AG10803 (cell line): ENCODE data around the gene SLC1A4.
"Not testable (repeated sequence)": the region's sequence is repeated elsewhere in the genome, so short reads cannot be mapped to it uniquely, and the experiment has no call there.

Experiments used
- DNase-seq: peaks from one replicate; pipeline ENCODE4 v3.0.0; 2010; ENCODE audit warnings: low read depth
- H3K4me3 ChIP-seq: 2 replicates; pipeline ENCODE4 v1.5.1; 2011; ENCODE audit warnings: mild to moderate bottlenecking, low read length, control low read depth
- TF ChIP-seq, protein P1 (sequence below): conservative IDR thresholded peaks from 2 replicates; pipeline ENCODE4 v1.5.1; 2011; ENCODE audit warnings: mild to moderate bottlenecking, low read length, control low read depth, inconsistent platforms

Gene SLC1A4

DNA sequence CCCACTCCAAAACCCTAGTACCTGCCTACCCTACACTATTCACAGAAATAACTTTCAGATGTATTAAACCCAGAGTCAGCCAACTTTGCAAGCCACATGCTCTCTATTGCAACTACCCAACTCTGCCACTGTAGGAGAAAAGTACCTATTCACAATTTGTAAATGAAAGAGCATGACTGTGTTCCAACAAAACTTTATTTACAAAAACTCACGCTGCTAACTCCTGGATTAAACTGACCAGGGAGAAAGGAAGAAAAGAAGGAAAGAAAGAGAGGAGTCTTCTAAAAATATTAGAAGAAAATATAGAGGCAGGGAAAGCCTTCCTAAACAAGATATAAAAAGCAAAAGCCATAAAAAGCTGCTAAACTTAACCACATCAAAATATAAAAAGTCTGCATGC is 24.6 kb downstream of the SLC1A4 start:
- no peak overlapping the region for H3K4me3 ChIP-seq
- TF ChIP-seq, protein P1, sequence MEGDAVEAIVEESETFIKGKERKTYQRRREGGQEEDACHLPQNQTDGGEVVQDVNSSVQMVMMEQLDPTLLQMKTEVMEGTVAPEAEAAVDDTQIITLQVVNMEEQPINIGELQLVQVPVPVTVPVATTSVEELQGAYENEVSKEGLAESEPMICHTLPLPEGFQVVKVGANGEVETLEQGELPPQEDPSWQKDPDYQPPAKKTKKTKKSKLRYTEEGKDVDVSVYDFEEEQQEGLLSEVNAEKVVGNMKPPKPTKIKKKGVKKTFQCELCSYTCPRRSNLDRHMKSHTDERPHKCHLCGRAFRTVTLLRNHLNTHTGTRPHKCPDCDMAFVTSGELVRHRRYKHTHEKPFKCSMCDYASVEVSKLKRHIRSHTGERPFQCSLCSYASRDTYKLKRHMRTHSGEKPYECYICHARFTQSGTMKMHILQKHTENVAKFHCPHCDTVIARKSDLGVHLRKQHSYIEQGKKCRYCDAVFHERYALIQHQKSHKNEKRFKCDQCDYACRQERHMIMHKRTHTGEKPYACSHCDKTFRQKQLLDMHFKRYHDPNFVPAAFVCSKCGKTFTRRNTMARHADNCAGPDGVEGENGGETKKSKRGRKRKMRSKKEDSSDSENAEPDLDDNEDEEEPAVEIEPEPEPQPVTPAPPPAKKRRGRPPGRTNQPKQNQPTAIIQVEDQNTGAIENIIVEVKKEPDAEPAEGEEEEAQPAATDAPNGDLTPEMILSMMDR, result no peak
- DNase-seq, result no peak

- TF ChIP-seq, protein P1, result no peak
- DNase-seq, result peak; percentile 75
- H3K4me3 ChIP-seq, result no peak overlapping the region
These were observed 26.5 kb downstream of the SLC1A4 start for GRCh38 chr2:65015731-65016130.

DNA sequence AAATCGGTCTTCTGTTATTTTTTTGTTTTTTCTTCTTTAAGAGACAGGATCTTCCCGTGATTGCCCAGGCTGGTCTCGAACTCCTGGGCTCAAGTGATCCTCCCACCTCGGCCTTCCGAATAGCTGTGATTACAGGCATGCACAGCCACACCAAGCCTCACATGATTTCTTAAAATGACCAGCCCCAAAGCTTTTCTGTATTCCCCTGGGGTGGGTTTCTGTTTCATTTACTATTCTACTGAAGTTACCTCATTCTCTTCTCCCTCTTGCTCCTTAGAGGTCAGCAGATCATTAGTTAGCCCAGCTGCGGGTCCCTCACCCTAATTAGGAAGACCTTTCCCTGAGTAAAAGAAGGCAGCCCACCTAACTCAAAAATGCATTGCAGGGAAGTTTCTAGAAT is 27.6 kb downstream of the SLC1A4 start:
- TF ChIP-seq, protein P1, result no peak
- DNase-seq, result no peak
- H3K4me3 ChIP-seq, result no peak overlapping the region

DNA sequence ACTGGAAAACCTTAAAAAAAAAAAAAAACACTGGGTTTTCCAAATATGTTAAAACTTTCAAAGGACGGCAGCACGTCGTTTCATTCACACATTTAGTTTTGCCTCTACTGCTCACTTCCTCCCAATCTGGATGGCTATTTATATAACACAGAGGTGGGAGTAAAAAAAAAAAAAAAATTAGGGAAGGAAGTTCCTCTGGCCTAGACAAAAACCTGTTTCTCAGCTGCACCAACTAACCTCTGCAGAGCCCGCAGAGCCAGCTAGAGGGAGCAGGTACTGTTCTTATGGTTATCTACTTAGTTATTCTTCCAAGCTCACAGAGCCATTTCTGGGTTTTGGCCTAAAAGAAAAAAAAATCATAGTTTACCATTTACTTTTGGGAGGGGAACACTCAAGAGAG is 28.1 kb downstream of the SLC1A4 start:
- DNase-seq, result no peak

DNA sequence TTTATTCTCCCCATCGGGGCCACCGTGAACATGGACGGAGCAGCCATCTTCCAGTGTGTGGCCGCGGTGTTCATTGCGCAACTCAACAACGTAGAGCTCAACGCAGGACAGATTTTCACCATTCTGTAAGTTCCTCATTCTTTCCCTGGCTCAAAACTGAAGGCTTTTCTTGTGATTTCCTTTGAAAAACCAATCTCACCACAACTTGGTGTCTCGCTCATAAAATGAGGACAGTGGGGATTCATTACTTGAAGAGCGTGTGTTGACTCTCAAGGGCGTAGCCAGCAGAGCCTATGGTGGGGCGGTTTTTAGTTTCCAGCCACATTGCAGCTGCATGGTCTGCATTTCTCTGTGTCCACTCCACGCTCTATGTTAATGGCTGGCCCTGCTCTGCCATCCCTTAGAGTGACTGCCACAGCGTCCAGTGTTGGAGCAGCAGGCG is 29.0 kb downstream of the SLC1A4 start:
- no peak for DNase-seq
- TF ChIP-seq, protein P1, result no peak
- no peak overlapping the region for H3K4me3 ChIP-seq

More for the DNA sequence above, 28.1 kb downstream of the SLC1A4 start:
- no peak overlapping the region for H3K4me3 ChIP-seq
- TF ChIP-seq, protein P1, result no peak; the same call in 1 of the 2 replicates

- H3K4me3 ChIP-seq, result no peak overlapping the region
- no peak for DNase-seq
- TF ChIP-seq, protein P1, result no peak
These were observed 29.8 kb downstream of the SLC1A4 start for GRCh38 chr2:65019010-65019409.

DNA sequence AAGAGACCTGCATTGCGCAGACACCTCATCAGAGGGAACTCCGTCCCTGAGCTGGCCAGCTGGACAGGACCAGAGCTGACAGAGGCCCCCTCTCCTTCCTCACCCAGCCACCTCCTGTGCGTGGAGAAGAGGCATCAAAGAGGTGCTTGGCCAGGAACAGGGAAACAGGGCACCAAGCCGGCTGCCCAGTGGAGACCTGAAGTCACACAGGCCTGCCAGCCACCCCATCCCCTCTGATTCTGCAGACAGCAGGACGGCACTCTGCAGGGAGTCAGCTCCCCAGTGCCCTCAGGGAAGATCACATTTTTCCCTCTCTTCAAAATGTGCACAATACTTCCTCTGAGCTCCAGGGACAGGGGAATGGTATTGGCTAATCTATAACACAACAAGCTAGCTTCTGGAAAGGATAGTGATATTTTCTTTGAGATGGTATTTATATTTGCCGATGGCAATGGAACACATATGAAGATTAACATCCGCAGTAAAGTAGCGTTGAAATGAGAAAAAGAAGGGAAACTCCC is 30.5 kb downstream of the SLC1A4 start:
- TF ChIP-seq, protein P1, result no peak
- no peak overlapping the region for H3K4me3 ChIP-seq
- DNase-seq, result no peak

DNA sequence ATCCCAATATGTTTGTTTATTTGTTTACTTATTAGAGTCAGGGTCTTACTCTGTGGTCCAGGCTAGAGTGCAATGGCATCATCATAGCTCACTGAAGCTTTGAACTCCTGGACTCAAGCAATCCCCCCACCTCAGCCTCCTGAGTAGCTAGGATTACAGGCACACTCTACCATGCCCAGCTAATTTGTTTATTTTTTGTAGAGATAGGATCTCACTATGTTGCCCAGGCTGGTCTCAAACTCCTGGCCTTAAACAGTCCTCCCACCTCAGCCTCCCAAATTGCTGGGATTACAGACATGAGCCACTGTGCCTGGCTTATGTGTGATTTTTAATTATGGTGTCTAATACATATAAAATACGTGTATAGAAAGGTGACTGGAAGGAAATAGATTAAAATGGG is 31.1 kb downstream of the SLC1A4 start:
- H3K4me3 ChIP-seq, DNase-seq: not testable (repeated sequence)
